Glutamatergic neuron (in vitro differentiated cells): ENCODE data around the gene BCL7A. TPM values are rescaled to one million over a fixed set of nuclear protein-coding genes. Genes with fewer than 3 reads are reported as not detected.
A peak's percentile ranks its signal among the peaks of the same experiment; 100 is the strongest.
"Not testable (repeated sequence)": the region's sequence is repeated elsewhere in the genome, so short reads cannot be mapped to it uniquely, and the experiment has no call there.

Experiments
- DNase-seq: peaks from one replicate; pipeline ENCODE4 v3.0.0; 2022
- H3K27ac Mint-ChIP-seq: one replicate; pipeline ENCODE4 v1.8.0; 2020; ENCODE audit warnings: mild to moderate bottlenecking, mixed read lengths, inconsistent platforms; ENCODE audit not compliant: unreplicated experiment
- H3K27me3 Mint-ChIP-seq: one replicate; pipeline ENCODE4 v1.8.0; 2020; ENCODE audit warnings: mild to moderate bottlenecking, moderate library complexity, mixed read lengths, inconsistent platforms; ENCODE audit not compliant: unreplicated experiment
- H3K36me3 Mint-ChIP-seq: one replicate; pipeline ENCODE4 v1.8.0; 2020; ENCODE audit warnings: mild to moderate bottlenecking, mixed read lengths, inconsistent platforms; ENCODE audit not compliant: unreplicated experiment
- H3K4me1 Mint-ChIP-seq: one replicate; pipeline ENCODE4 v1.8.0; 2020; ENCODE audit warnings: mild to moderate bottlenecking, low read depth, mixed read lengths, inconsistent platforms; ENCODE audit not compliant: unreplicated experiment
- H3K4me3 Mint-ChIP-seq: one replicate; pipeline ENCODE4 v1.8.0; 2020; ENCODE audit warnings: mild to moderate bottlenecking, mixed read lengths, inconsistent platforms; ENCODE audit not compliant: unreplicated experiment
- H3K9me3 Mint-ChIP-seq: one replicate; pipeline ENCODE4 v1.8.0; 2020; ENCODE audit warnings: mild to moderate bottlenecking, moderate library complexity, mixed read lengths, inconsistent platforms; ENCODE audit not compliant: unreplicated experiment
- CTCF ChIP-seq: fragments of 200-600 bp; sonication (generic); IDR thresholded peaks from one replicate; pipeline ENCODE4 v1.5.0; 2021; ENCODE audit not compliant: partially characterized antibody, unreplicated experiment
- total RNA-seq: library from RNA; stranded (reverse); fragmentation: NEBNext Ultra II Directional; extraction: Animal tissue kit (Norgen Biotek cat#: 25700); gene quantifications from one replicate; pipeline ENCODE4 v1.2.1, GENCODE V29; 2021; ENCODE audit not compliant: unreplicated experiment

BCL7A gene
- total RNA-seq, 1 donor from 2014 or later = 148 TPM

GRCh38 chr12:121986489-121987245 lies 35.0 kb upstream of the BCL7A start:
- DNase-seq = no peak
- TF ChIP-seq CTCF = no peak
- H3K9me3 Mint-ChIP-seq = peaks cover 4% of the 10 kb centered on the region
- H3K4me1 Mint-ChIP-seq = peaks cover 18% of the 10 kb centered on the region
- peaks cover 3% of the 10 kb centered on the region for H3K27me3 Mint-ChIP-seq
- peak overlapping the region; percentile 38 for H3K4me3 Mint-ChIP-seq
- H3K36me3 Mint-ChIP-seq = no peaks in the 10 kb centered on the region
- peak overlapping the region; percentile 68 for H3K27ac Mint-ChIP-seq

GRCh38 chr12:121988519-121988918 lies 33.2 kb upstream of the BCL7A start:
- not testable (repeated sequence) for H3K27me3 Mint-ChIP-seq, H3K4me3 Mint-ChIP-seq, DNase-seq, H3K36me3 Mint-ChIP-seq, H3K9me3 Mint-ChIP-seq
- peak overlapping the region; percentile 38 for H3K27ac Mint-ChIP-seq
- H3K4me1 Mint-ChIP-seq = peaks cover 12% of the 10 kb centered on the region

GRCh38 chr12:121989276-121990113 lies 32.2 kb upstream of the BCL7A start:
- no peak for TF ChIP-seq CTCF
- no peaks in the 10 kb centered on the region for H3K9me3 Mint-ChIP-seq
- no peaks in the 10 kb centered on the region for H3K36me3 Mint-ChIP-seq
- peaks cover 3% of the 10 kb centered on the region for H3K27me3 Mint-ChIP-seq
- H3K4me3 Mint-ChIP-seq = no peak overlapping the region
- peaks cover 7% of the 10 kb centered on the region for H3K4me1 Mint-ChIP-seq
- no peak for DNase-seq
- no peak overlapping the region for H3K27ac Mint-ChIP-seq

- Mint-ChIP-seq H3K9me3 (no peaks in the 10 kb centered on the region), H3K36me3 (no peaks in the 10 kb centered on the region), H3K27me3 (peaks cover 3% of the 10 kb centered on the region), H3K4me1 (peaks cover 2% of the 10 kb centered on the region), H3K27ac (no peak overlapping the region), H3K4me3 (no peak overlapping the region)
- DNase-seq = no peak
- no peak for TF ChIP-seq CTCF
Measured at GRCh38 chr12:121990114-121990647, 31.5 kb upstream of the BCL7A start.

- peaks cover 3% of the 10 kb centered on the region for H3K27me3 Mint-ChIP-seq
- H3K27ac Mint-ChIP-seq = no peak overlapping the region
- H3K4me1 Mint-ChIP-seq = peaks cover 2% of the 10 kb centered on the region
- no peaks in the 10 kb centered on the region for H3K36me3 Mint-ChIP-seq
- TF ChIP-seq CTCF = no peak
- H3K4me3 Mint-ChIP-seq = no peak overlapping the region
- DNase-seq = no peak
- H3K9me3 Mint-ChIP-seq = no peaks in the 10 kb centered on the region
Measured at GRCh38 chr12:121990692-121991603, 30.7 kb upstream of the BCL7A start.
